A673 (cell line): ENCODE results near the gene CYB5A. TPM values are rescaled to one million over a fixed set of nuclear protein-coding genes. Genes with fewer than 3 reads are reported as not detected.

Experiments
- BruUV-seq: library from RNA; stranded (reverse); fragments of 400-500 nt; replicated peaks from 2 replicates; lab custom pipeline; 2021; lab: Mats Ljungman, UMichigan
- CTCF ChIA-PET: fragments of 300-600 bp; sonication (Branson Sonifier 250); formaldehyde crosslinking; loops from one replicate; lab custom pipeline; 2022; ENCODE audit warnings: antibody characterized with exemption; lab: Charles Lee
- POLR2A ChIA-PET: fragments of 300-600 bp; sonication (Branson Sonifier 250); formaldehyde crosslinking; loops from one replicate; lab custom pipeline; 2022; ENCODE audit warnings: antibody characterized with exemption; ENCODE audit not compliant: low non-redundant PET; lab: Charles Lee
- DNase-seq: peaks from one replicate; pipeline ENCODE4 v3.0.0-alpha.2; 2015; ENCODE audit warnings: low spot score
- H3K27ac ChIP-seq: fragments of 200-600 bp; sonication (generic); 2 replicates; pipeline ENCODE4 v1.5.1; 2016; ENCODE audit warnings: mixed run types, low read depth, mild to moderate bottlenecking, mixed read lengths, antibody characterized with exemption, low read length; ENCODE audit not compliant: poor library complexity, severe bottlenecking
- H3K27me3 ChIP-seq: fragments of 200-600 bp; sonication (generic); replicated peaks from 2 replicates; pipeline ENCODE4 v1.6.1; 2017; ENCODE audit warnings: mixed run types, low read depth, mild to moderate bottlenecking, mixed read lengths, antibody characterized with exemption, low read length; ENCODE audit not compliant: insufficient read depth, poor library complexity
- H3K36me3 ChIP-seq: fragments of 200-600 bp; sonication (generic); 2 replicates; pipeline ENCODE4 v1.6.1; 2016; ENCODE audit warnings: mixed run types, mild to moderate bottlenecking, mixed read lengths, antibody characterized with exemption, low read length; ENCODE audit not compliant: insufficient read depth, poor library complexity, severe bottlenecking
- H3K4me1 ChIP-seq: fragments of 200-600 bp; sonication (generic); 2 replicates; pipeline ENCODE4 v1.6.1; 2017; ENCODE audit warnings: mixed run types, mild to moderate bottlenecking, mixed read lengths, antibody characterized with exemption, low read length; ENCODE audit not compliant: insufficient read depth, poor library complexity, severe bottlenecking
- H3K4me3 ChIP-seq: fragments of 200-600 bp; sonication (generic); 2 replicates; pipeline ENCODE4 v1.5.1; 2016; ENCODE audit warnings: low read depth, mixed run types, mild to moderate bottlenecking, mixed read lengths, low read length; ENCODE audit not compliant: poor library complexity, severe bottlenecking
- H3K9me3 ChIP-seq: fragments of 200-600 bp; sonication (generic); 2 replicates; pipeline ENCODE4 v1.6.1; 2016; ENCODE audit warnings: mixed run types, low read depth, mild to moderate bottlenecking, mixed read lengths, antibody characterized with exemption, low read length; ENCODE audit not compliant: poor library complexity, severe bottlenecking
- EZH2 ChIP-seq: fragments of 200-600 bp; sonication (generic); IDR thresholded peaks from 2 replicates; pipeline ENCODE4 v1.6.1; 2017; ENCODE audit warnings: borderline replicate concordance, low read depth, mild to moderate bottlenecking, mixed read lengths, antibody characterized with exemption, low read length; ENCODE audit not compliant: poor library complexity, severe bottlenecking
- intact Hi-C: fragments of 100-400 bp; cut with micrococcal nuclease; formaldehyde crosslinking; loops from one replicate; pipeline ENCODE4 v1.10.0; 2022; ENCODE audit not compliant: unreplicated experiment
- total RNA-seq: library from RNA; stranded (reverse); gene quantifications from 2 replicates; pipeline ENCODE4 v1.2.3, GENCODE V29; 2021
- TF ChIP-seq, protein P1 (sequence below): fragments of 300-800, 200-600 bp; sonication (generic); conservative IDR thresholded peaks from 2 replicates; pipeline ENCODE4 v1.5.1; 2017; ENCODE audit warnings: low read depth, mild to moderate bottlenecking, antibody characterized with exemption, low read length, moderate library complexity, mixed read lengths

The CYB5A gene
- total RNA-seq, 1 experiment from 2014 or later: 38.7 TPM

DNA sequence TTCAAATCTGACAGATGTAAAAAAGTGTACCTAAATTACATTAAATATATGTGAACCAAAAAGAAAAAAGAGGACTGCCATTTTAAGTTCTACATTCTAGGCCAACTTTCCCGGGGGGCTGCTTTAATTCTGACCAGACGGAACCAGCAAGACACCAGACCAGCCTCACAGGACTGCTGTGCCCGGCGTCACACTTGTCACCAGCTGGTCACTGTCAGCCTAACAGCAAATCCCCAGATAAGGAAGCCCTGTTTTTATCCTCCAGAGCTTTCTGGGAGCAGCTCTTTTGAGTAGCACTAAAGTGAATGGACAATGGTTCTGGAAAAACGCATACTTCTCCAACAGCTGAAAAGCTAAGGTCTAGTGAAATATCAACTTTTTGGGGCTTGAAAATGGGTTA, 35.6 kb downstream of the CYB5A start:
- BruUV-seq: no TSS peak
- TF ChIP-seq, protein P1, sequence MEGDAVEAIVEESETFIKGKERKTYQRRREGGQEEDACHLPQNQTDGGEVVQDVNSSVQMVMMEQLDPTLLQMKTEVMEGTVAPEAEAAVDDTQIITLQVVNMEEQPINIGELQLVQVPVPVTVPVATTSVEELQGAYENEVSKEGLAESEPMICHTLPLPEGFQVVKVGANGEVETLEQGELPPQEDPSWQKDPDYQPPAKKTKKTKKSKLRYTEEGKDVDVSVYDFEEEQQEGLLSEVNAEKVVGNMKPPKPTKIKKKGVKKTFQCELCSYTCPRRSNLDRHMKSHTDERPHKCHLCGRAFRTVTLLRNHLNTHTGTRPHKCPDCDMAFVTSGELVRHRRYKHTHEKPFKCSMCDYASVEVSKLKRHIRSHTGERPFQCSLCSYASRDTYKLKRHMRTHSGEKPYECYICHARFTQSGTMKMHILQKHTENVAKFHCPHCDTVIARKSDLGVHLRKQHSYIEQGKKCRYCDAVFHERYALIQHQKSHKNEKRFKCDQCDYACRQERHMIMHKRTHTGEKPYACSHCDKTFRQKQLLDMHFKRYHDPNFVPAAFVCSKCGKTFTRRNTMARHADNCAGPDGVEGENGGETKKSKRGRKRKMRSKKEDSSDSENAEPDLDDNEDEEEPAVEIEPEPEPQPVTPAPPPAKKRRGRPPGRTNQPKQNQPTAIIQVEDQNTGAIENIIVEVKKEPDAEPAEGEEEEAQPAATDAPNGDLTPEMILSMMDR: no peak
- no peak for TF ChIP-seq EZH2
- intact Hi-C loops: no loop called here
- no peaks in the 10 kb centered on the region for H3K27me3 ChIP-seq
- H3K9me3 ChIP-seq: no peaks in the 10 kb centered on the region
- ChIA-PET CTCF (no interaction called here), POLR2A (interaction anchor here (0.7 kb wide), 1 partner anchor 11 kb away, joined by 3 read pairs; no protein-coding TSS in a partner anchor)
- no peak for DNase-seq
- no peaks in the 10 kb centered on the region for H3K36me3 ChIP-seq
- no peaks in the 10 kb centered on the region for H3K4me1 ChIP-seq
- no peak overlapping the region for H3K4me3 ChIP-seq
- no peak overlapping the region for H3K27ac ChIP-seq

- ChIA-PET CTCF (no interaction called here), POLR2A (no interaction called here)
- BruUV-seq: no TSS peak
- no peak for TF ChIP-seq EZH2
- TF ChIP-seq, protein P1: no peak
- H3K27me3 ChIP-seq: no peaks in the 10 kb centered on the region
- no peaks in the 10 kb centered on the region for H3K4me1 ChIP-seq
- intact Hi-C loops: no loop called here
- no peaks in the 10 kb centered on the region for H3K36me3 ChIP-seq
- no peak overlapping the region for H3K4me3 ChIP-seq
- H3K9me3 ChIP-seq: no peaks in the 10 kb centered on the region
- DNase-seq: no peak
- H3K27ac ChIP-seq: no peak overlapping the region
Observed at GRCh38 chr18:74255131-74255616, 36.6 kb downstream of the CYB5A start.

GRCh38 chr18:74252039-74252395, 39.7 kb downstream of the CYB5A start:
- POLR2A ChIA-PET: no interaction called here
- Histone ChIP-seq H3K36me3 (no peaks in the 10 kb centered on the region), H3K27ac (no peak overlapping the region), H3K4me1 (no peaks in the 10 kb centered on the region), H3K9me3 (no peaks in the 10 kb centered on the region), H3K4me3 (no peak overlapping the region), H3K27me3 (no peaks in the 10 kb centered on the region)
- intact Hi-C loops: no loop called here
- CTCF ChIA-PET: no interaction called here
- no peak for DNase-seq
- no TSS peak for BruUV-seq
- no peak for TF ChIP-seq EZH2
- TF ChIP-seq, protein P1: no peak
